Measurements from ENCODE around the gene MINDY3.

Gene MINDY3

DNA sequence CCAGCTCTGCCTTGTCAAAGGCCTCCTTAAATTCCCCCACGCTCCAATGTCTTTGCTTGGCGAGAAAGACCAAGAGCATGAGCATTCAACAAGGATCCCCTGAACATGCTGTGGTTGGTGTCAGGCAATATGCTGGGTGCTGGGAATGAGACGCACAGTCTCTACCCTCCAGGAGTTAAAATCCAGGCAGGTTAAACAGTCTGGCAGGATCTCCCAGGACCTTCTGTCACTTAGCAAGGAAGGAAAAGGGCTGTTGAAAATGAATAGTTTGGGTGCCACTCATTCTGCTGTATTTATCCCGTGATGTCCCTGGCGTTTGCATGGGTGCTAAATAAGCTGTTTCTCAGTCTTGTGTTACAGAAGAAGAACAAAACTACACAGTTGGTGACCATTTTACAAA, 118.7 kb downstream of the MINDY3 start:
- no peaks in the 10 kb centered on the region for H4K20me1 ChIP-seq
- H3K4me1 ChIP-seq, result peaks cover 6% of the 10 kb centered on the region
- H3K4me3 ChIP-seq, result no peak overlapping the region
- no peak overlapping the region for H3K4me2 ChIP-seq
- no peak overlapping the region for H3K9ac ChIP-seq
- H3K9me3 ChIP-seq, result 0 out of 2 replicates have a peak, but pooled peaks cover 3% of the 10 kb centered on the region
- H3K27ac ChIP-seq, result no peak overlapping the region
- TF ChIP-seq Cebpa-rat (IDR thresholded peaks at IDR 0.05), result no peak
- no peaks in the 10 kb centered on the region for H3K27me3 ChIP-seq
- H3K36me3 ChIP-seq, result no peaks in the 10 kb centered on the region

DNA sequence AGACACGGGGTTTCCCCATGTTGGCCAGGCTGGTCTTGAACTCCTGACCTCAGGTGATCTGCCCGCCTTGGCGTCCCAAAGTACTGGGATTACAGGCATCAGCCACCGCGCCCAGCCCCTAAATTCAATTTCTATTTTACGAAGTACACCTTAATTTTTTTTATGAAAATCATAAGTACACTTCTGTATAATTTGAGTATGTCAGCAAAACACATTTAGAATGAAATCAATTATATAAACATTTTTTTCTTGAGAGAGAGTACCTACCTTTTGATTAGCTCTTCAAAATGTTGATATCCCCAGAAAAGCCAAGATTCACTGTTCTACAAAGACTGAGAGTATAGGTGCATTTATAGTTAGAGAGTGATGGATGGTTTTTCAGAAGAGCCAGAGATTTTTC, 120.0 kb downstream of the MINDY3 start:
- Histone ChIP-seq H3K9me3 (0 out of 2 replicates have a peak, but pooled peaks cover 3% of the 10 kb centered on the region), H3K4me3 (no peak overlapping the region), H3K27ac (no peak overlapping the region), H3K4me2 (no peak overlapping the region), H4K20me1 (no peaks in the 10 kb centered on the region), H3K9ac (no peak overlapping the region), H3K4me1 (no peaks in the 10 kb centered on the region), H3K36me3 (no peaks in the 10 kb centered on the region), H3K27me3 (no peaks in the 10 kb centered on the region)
- TF ChIP-seq Cebpa-rat (IDR thresholded peaks at IDR 0.05), result no peak

DNA sequence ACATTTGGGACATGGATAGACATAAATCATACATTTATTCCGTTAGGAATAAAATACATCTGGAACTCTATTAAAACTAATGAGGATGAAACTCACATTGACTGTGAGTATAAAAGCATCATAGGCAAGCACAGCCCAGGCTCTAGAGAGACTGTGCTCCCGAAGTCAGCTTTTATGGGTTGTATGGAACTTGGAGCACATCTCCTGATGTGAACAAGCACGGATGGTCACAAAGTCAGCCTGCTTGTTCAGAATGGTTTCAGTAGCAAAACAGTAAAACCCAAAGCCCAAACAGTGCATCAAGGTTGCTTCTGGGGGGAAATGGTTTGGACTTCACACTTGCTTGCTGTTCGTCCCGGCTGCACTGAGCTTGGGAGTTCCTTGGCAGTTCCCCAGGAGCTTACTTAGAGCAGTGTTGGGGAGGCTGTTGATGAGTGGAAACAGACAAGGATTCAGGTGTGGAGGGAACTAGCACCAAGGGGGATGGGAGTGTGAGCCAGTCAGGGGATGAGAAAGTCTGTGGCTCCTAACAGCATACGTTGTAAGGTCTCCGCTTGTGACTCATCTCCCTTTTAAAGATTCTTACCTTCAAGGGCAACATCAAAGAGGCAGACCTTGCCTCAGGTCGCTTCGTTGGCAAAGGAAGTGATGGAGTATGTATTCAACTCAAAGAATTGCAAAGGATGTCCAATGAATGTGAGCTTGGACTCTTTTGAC, 120.9 kb downstream of the MINDY3 start:
- no peak for TF ChIP-seq Cebpa-rat (IDR thresholded peaks at IDR 0.05)

DNA sequence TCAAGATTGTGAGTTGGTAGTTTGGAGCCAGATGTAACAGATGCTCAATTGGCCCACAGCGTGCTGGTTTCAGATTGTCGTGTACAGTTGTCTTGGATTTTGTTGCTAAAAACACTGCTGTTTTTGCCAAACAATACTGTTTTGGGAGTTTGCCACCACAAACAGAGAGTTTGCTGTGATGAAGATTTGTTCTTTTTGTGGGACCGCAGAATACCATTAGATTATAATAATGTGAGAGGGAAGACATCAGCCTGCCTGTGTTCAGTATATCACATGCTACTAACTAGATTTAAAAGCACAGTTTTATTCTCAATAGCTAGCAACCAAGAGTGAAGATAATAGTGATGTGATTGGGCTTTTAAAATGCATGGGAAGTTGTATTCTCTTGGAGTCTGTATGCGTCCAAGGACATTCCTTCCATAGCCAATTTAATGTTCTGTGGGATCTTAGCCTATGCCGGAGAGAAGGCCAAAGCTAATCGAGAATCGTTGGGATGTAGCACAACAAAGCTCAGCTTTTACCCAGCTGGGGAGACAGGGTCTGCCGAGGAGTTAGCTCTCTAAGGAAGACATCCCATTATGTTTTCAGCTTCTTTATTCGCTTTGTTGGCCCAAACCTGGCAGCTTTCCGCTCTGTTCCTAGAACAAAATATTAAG, 121.9 kb downstream of the MINDY3 start:
- Histone ChIP-seq H3K4me1 (no peaks in the 10 kb centered on the region), H3K9ac (no peak overlapping the region), H3K4me2 (no peak overlapping the region), H4K20me1 (no peaks in the 10 kb centered on the region), H3K36me3 (no peaks in the 10 kb centered on the region), H3K4me3 (no peak overlapping the region), H3K27me3 (no peaks in the 10 kb centered on the region), H3K9me3 (peaks cover 3% of the 10 kb centered on the region; the same call in 1 of the 2 replicates), H3K27ac (no peak overlapping the region)
- TF ChIP-seq Cebpa-rat (IDR thresholded peaks at IDR 0.05), result no peak

More for the DNA sequence above, 120.9 kb downstream of the MINDY3 start:
- Histone ChIP-seq H4K20me1 (no peaks in the 10 kb centered on the region), H3K4me2 (no peak overlapping the region), H3K9ac (no peak overlapping the region), H3K9me3 (0 out of 2 replicates have a peak, but pooled peaks cover 3% of the 10 kb centered on the region), H3K27me3 (no peaks in the 10 kb centered on the region), H3K4me3 (no peak overlapping the region), H3K27ac (no peak overlapping the region), H3K36me3 (no peaks in the 10 kb centered on the region), H3K4me1 (no peaks in the 10 kb centered on the region)

DNA sequence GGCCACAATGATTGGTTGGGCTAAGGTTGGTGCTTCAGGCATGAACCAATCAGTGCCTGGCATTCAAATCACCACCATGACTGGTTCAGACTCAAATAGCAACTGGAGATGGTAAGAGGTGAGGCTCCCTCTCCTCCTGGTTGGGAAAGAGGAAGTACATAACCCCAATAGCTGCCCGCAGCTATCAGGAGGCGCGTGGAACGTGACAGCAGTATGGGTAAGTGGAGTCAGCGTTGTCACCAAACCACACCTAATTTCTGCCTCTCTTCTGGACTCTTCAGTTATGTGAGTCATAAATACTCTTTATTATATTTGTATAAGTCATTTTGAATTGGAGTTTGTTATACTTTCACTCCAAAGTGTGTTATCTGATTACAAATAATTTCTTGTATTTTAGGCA, 122.7 kb downstream of the MINDY3 start:
- H4K20me1 ChIP-seq, result no peaks in the 10 kb centered on the region
- no peak for TF ChIP-seq Cebpa-rat (IDR thresholded peaks at IDR 0.05)
- H3K4me2 ChIP-seq, result no peak overlapping the region
- no peak overlapping the region for H3K9ac ChIP-seq
- H3K9me3 ChIP-seq, result peaks cover 3% of the 10 kb centered on the region; the same call in 1 of the 2 replicates
- H3K4me1 ChIP-seq, result no peaks in the 10 kb centered on the region
- no peak overlapping the region for H3K4me3 ChIP-seq
- no peaks in the 10 kb centered on the region for H3K36me3 ChIP-seq
- H3K27ac ChIP-seq, result no peak overlapping the region
- H3K27me3 ChIP-seq, result no peaks in the 10 kb centered on the region

DNA sequence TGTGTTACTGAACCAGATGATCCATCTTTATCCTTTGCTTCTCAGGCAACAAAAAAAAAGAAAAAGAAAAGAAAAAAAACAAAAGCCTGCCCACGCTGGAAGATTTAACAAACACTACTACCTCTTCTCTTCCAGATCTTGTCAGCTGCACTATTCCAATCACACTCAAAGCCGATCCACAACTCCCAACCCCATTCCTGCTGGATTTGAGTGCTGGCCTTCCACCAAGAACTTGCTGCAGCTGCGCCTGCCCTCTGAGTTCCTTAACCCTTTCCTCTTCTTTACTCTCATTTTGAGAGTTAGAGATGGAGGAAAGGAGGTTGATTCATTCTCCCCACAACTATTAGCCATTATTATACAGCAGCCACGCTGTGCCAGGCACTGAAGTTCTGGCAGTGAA, 124.5 kb downstream of the MINDY3 start:
- H3K9ac ChIP-seq, result no peak overlapping the region
- no peaks in the 10 kb centered on the region for H3K36me3 ChIP-seq
- no peaks in the 10 kb centered on the region for H3K4me1 ChIP-seq
- H3K27ac ChIP-seq, result no peak overlapping the region
- H3K4me2 ChIP-seq, result no peak overlapping the region
- H3K9me3 ChIP-seq, result peaks cover 3% of the 10 kb centered on the region; the same call in 1 of the 2 replicates
- no peaks in the 10 kb centered on the region for H4K20me1 ChIP-seq
- H3K4me3 ChIP-seq, result no peak overlapping the region
- H3K27me3 ChIP-seq, result no peaks in the 10 kb centered on the region
- no peak for TF ChIP-seq Cebpa-rat (IDR thresholded peaks at IDR 0.05)

DNA sequence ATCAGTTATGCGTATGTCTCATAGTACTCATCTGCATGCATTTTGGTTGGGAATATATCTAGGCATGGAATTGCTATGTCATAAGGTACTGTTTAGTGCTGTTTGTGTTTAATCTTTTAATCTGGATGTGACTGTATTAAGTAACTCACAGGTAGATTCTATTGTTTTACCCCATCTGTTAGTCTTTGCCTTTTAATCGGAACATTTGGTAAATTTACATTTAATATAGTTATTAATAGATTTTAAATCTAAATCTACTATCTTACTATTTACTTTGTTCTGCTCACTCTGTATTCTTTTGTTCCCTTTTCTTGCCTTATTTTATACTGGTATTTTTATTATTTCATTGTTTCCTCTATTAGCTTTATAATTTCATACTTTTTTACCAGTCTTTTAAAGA, 130.0 kb downstream of the MINDY3 start:
- no peak for TF ChIP-seq Cebpa-rat (IDR thresholded peaks at IDR 0.05)
- Histone ChIP-seq H3K9ac (no peak overlapping the region), H3K4me2 (no peak overlapping the region), H3K27ac (no peak overlapping the region), H3K4me3 (no peak overlapping the region), H4K20me1 (no peaks in the 10 kb centered on the region), H3K27me3 (no peaks in the 10 kb centered on the region), H3K4me1 (peaks cover 4% of the 10 kb centered on the region), H3K9me3 (peaks cover 6% of the 10 kb centered on the region; the same call in 1 of the 2 replicates), H3K36me3 (no peaks in the 10 kb centered on the region)

DNA sequence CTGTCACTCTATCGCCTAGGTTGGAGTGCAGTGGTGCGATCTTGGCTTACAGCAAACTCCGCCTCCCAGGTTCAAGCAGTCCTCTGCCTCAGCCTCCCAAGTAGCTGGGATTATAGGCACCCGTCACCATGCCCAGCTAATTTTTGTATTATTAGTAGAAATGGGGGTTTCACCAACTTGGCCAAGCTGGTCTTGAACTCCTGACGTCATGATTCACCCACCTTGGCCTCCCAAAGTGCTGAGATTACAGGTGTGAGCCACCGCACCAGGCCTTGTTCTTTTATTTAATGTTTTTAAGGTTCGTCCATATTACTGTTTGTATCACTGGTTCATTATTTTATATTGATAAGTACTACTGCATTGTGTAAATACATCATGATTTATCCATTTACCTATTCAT, 130.4 kb downstream of the MINDY3 start:
- Histone ChIP-seq H4K20me1 (no peaks in the 10 kb centered on the region), H3K36me3 (no peaks in the 10 kb centered on the region), H3K4me2 (no peak overlapping the region), H3K4me3 (no peak overlapping the region), H3K27me3 (no peaks in the 10 kb centered on the region), H3K9ac (no peak overlapping the region), H3K4me1 (peaks cover 9% of the 10 kb centered on the region), H3K9me3 (peaks cover 6% of the 10 kb centered on the region; the same call in 1 of the 2 replicates), H3K27ac (no peak overlapping the region)
- TF ChIP-seq Cebpa-rat (IDR thresholded peaks at IDR 0.05), result no peak
